Muscle layer of duodenum (tissue), 2 donors: ENCODE results near the gene KRTAP10-4.
"Not testable (repeated sequence)": the region's sequence is repeated elsewhere in the genome, so short reads cannot be mapped to it uniquely, and the experiment has no call there.

Experiments
- H3K27ac ChIP-seq: one replicate; pipeline ENCODE4 v1.7.0; 2013; ENCODE audit warnings: mild to moderate bottlenecking, low read length
- H3K27me3 ChIP-seq: one replicate; pipeline ENCODE4 v1.7.0; 2013; ENCODE audit warnings: low read depth, mild to moderate bottlenecking, control low read depth, low read length
- H3K36me3 ChIP-seq, 2 donors: one replicate each; pipeline ENCODE4 v1.7.0; 2013; ENCODE audit warnings: low read length in 2 of 2, control low read depth in 1 of 2, mild to moderate bottlenecking in 1 of 2; ENCODE audit not compliant: insufficient read depth in 2 of 2, control insufficient read depth in 1 of 2
- H3K4me1 ChIP-seq, 2 donors: one replicate each; pipeline ENCODE4 v1.7.0; 2013; ENCODE audit warnings: low read length in 2 of 2, mild to moderate bottlenecking in 2 of 2, control low read depth in 1 of 2, moderate library complexity in 1 of 2; ENCODE audit not compliant: insufficient read depth in 2 of 2, control insufficient read depth in 1 of 2
- H3K4me3 ChIP-seq, 2 donors: one replicate each; pipeline ENCODE4 v1.7.0; 2013; ENCODE audit warnings: low read length in 2 of 2, low read depth in 1 of 2, mild to moderate bottlenecking in 1 of 2
- H3K9me3 ChIP-seq, 2 donors: one replicate each; pipeline ENCODE4 v1.7.0; 2013; ENCODE audit warnings: low read length in 2 of 2, control low read depth in 1 of 2, mild to moderate bottlenecking in 1 of 2; ENCODE audit not compliant: control insufficient read depth in 1 of 2
- donor health status: healthy.

The KRTAP10-4 gene, protein sequence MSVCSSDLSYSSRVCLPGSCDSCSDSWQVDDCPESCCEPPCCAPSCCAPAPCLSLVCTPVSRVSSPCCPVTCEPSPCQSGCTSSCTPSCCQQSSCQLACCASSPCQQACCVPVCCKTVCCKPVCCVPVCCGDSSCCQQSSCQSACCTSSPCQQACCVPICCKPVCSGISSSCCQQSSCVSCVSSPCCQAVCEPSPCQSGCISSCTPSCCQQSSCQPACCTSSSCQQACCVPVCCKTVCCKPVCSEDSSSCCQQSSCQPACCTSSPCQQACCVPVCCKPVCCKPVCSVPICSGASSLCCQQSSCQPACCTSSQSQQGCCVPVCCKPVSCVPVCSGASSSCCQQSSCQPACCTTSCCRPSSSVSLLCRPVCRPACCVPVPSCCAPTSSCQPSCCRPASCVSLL

GRCh38 chr21:44573630-44574456 is at the start of gene KRTAP10-4:
Gene KRTAP10-4, plus strand, starts transcription at chr21:44573729. Its CDS starts 30 bp downstream, at chr21:44573759.
- not testable (repeated sequence) for H3K36me3 ChIP-seq, H3K4me1 ChIP-seq, H3K27ac ChIP-seq, H3K4me3 ChIP-seq, H3K27me3 ChIP-seq
- peaks cover 8 to 21% of the 10 kb centered on the region in 2 donors for H3K9me3 ChIP-seq

- no peaks in the 10 kb centered on the region for H3K9me3 ChIP-seq
- H3K4me1 ChIP-seq, result no peaks in the 10 kb centered on the region
- H3K27me3 ChIP-seq, result no peaks in the 10 kb centered on the region
- H3K4me3 ChIP-seq, result no peak overlapping the region
- no peak overlapping the region for H3K27ac ChIP-seq
- no peaks in the 10 kb centered on the region for H3K36me3 ChIP-seq
These were observed 48.8 kb upstream of the KRTAP10-4 start for GRCh38 chr21:44524414-44525371.

GRCh38 chr21:44525391-44526095 is 48.0 kb upstream of the KRTAP10-4 start:
- H3K9me3 ChIP-seq, result no peaks in the 10 kb centered on the region
- no peaks in the 10 kb centered on the region for H3K27me3 ChIP-seq
- H3K36me3 ChIP-seq, result no peaks in the 10 kb centered on the region
- H3K4me1 ChIP-seq, result no peaks in the 10 kb centered on the region
- H3K27ac ChIP-seq, result no peak overlapping the region
- no peak overlapping the region for H3K4me3 ChIP-seq

DNA sequence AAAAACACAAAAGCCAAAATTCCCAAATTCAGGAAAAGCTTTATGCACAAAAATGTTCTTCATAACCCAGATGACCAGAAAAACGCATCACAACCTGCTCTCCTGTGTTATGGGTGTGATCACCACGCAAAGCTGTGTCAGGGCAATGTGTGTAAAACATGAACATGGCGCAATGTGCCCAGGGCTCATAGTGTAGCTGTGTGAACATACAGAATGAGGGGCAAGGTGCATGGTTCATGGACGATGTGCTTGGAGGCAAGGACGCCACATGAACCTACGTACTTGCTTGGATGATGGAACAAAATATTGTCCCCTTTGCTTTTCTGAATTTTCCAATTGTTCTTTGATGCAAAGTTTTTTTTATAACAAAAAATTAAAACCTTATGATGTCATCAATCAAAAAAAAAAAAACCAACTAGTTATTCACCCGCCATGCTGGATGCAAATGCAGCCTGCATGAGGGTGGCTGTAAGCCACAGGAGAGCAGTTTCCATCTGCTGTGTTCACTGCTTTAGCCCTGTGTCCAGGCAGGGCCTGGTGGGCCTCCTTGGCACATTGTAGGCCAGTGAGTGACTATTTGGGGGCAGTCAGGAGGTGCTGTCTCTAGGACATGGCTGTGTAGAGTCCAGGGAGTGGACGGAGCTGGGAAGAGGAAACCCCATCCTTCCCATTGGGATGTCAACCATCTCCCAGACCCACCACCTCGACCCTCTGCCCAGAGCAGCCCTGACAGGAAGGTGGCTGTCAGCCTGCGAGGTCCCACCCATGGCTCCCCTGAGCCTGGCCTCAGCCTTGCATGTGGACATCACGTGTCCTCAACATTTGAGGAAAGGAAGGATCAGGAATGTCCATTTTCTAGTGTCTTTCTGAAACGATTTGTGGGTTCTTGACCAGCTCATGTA is 47.2 kb upstream of the KRTAP10-4 start:
- H3K4me1 ChIP-seq, result no peaks in the 10 kb centered on the region
- no peak overlapping the region for H3K27ac ChIP-seq
- no peaks in the 10 kb centered on the region for H3K9me3 ChIP-seq
- no peaks in the 10 kb centered on the region for H3K27me3 ChIP-seq
- H3K4me3 ChIP-seq, result no peak overlapping the region
- no peaks in the 10 kb centered on the region for H3K36me3 ChIP-seq

DNA sequence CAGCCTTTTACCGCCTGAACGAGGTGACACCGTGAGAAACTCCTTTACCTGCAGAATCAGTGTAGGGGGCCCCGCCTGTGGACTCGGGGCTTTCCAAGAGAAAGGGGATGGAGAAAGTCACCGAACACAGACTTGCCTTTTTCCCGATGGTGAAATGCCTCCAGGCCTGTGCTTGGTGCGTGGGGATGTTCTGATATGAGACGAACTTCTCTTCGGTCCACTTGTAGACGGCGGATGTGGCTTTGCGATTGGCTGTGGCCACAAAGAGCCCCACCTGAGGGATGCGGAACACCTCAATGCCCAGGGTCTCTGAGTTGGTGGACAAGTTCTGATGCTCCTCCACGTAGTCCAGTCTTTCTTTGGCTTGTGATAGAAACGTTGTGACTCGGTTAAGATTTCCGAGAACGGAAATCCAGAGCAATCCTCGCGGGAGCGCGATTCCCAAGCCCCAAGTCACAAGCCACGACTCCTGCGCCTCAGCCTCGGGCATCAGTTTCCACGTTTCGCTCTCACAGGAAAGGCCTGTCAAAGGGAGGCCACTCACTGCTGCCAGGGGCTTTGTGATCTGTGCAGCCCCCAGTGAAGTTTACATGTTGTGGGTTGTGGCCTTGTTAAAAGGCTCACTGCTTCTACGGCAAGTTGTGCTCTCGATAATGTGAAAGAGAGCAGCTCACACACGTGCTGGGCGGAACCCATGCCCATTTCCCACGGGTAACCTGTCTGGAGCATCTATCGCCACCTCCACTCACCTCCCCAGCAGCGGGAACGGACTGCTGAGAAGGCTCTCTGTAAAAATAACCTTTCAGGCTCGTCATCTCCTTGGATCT is 46.2 kb upstream of the KRTAP10-4 start:
- Histone ChIP-seq H3K4me1 (no peaks in the 10 kb centered on the region), H3K36me3 (no peaks in the 10 kb centered on the region), H3K4me3 (no peak overlapping the region), H3K27me3 (no peaks in the 10 kb centered on the region), H3K27ac (no peak overlapping the region), H3K9me3 (no peaks in the 10 kb centered on the region)

- Histone ChIP-seq H3K4me3 (no peak overlapping the region), H3K4me1 (no peaks in the 10 kb centered on the region), H3K27ac (no peak overlapping the region), H3K9me3 (no peaks in the 10 kb centered on the region), H3K27me3 (no peaks in the 10 kb centered on the region), H3K36me3 (no peaks in the 10 kb centered on the region)
These were observed 45.4 kb upstream of the KRTAP10-4 start for GRCh38 chr21:44527983-44528633.

DNA sequence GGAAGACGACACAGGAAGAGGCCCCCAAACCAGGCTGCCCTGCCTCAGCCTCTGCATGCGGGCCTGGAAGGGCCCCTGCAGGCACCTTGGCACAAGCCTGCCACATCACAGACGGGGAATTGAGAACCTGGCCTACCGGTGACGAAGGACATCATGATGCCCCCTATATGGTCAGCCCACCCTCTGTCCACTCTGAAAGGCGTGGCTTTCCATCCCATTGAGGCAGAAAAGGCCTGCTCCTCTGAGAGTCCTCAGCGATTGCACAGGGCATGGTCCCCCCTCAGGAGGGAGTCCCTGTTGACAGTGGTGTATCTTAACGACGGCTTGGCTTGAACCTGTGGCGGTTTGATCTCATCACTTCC is 44.9 kb upstream of the KRTAP10-4 start:
- no peaks in the 10 kb centered on the region for H3K4me1 ChIP-seq
- no peak overlapping the region for H3K4me3 ChIP-seq
- no peaks in the 10 kb centered on the region for H3K9me3 ChIP-seq
- H3K27ac ChIP-seq, result no peak overlapping the region
- H3K36me3 ChIP-seq, result no peaks in the 10 kb centered on the region
- no peaks in the 10 kb centered on the region for H3K27me3 ChIP-seq

- Histone ChIP-seq H3K4me3 (no peak overlapping the region), H3K9me3 (no peaks in the 10 kb centered on the region), H3K4me1 (no peaks in the 10 kb centered on the region), H3K27ac (no peak overlapping the region), H3K36me3 (no peaks in the 10 kb centered on the region), H3K27me3 (no peaks in the 10 kb centered on the region)
These were observed 44.5 kb upstream of the KRTAP10-4 start for GRCh38 chr21:44529011-44529421.

DNA sequence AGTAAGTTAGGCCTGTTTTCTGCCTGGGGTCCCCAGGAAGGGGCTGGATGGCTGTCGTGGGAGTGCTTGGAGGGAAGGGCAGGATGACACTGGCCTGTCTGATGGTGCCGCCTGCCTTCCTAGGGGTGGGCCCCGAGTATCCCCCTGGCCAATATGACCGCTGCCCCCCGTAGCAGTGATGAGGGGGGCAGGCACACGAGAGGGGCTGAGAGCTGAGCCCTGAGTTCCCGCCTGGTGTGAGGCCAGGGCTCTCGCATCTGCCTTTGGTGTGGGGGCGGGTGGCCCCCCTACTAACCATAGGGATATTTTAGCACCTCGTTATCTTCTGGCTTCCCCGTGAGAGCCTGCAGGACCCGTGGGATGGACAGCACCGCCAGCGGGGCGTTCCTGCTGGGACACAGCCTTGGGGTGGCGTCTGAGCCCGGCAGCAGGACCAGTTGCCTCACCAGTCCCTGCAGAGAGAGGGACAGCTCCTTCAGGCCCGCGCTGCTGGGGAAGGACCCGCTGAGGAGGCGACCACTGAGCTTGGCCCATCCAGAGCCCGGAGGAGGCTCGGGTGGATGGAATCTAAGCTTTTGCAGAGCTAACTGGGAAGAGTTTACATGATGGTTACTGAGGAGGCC is 43.9 kb upstream of the KRTAP10-4 start:
- H3K4me1 ChIP-seq, result no peaks in the 10 kb centered on the region
- H3K27me3 ChIP-seq, result no peaks in the 10 kb centered on the region
- H3K27ac ChIP-seq, result no peak overlapping the region
- no peaks in the 10 kb centered on the region for H3K36me3 ChIP-seq
- no peaks in the 10 kb centered on the region for H3K9me3 ChIP-seq
- no peak overlapping the region for H3K4me3 ChIP-seq
